DMS53 treated with DMSO at 0.1 percent for 48 hours (cell line): Measurements from ENCODE around the gene SNX11.

Experiments used
- DNase-seq: peaks from one replicate; lab custom pipeline; 2025; ENCODE audit not compliant: unreplicated experiment; lab: John Stamatoyannopoulos, UW

SNX11 gene

GRCh38 chr17:48131216-48131824 is 23.8 kb downstream of the SNX11 start:
- peak; percentile 82 for DNase-seq

- no peak for DNase-seq
Observed at GRCh38 chr17:48132385-48132784, 24.8 kb downstream of the SNX11 start.

- no peak for DNase-seq
Observed at GRCh38 chr17:48134912-48135480, 27.4 kb downstream of the SNX11 start.

- no peak for DNase-seq
Observed at GRCh38 chr17:48137656-48138055, 30.1 kb downstream of the SNX11 start.

- DNase-seq: no peak
Observed at GRCh38 chr17:48139944-48140343, 32.4 kb downstream of the SNX11 start.

- no peak for DNase-seq
Observed at GRCh38 chr17:48143629-48144028, 36.1 kb downstream of the SNX11 start.

GRCh38 chr17:48144231-48144630 is 36.7 kb downstream of the SNX11 start:
- no peak for DNase-seq

- DNase-seq: no peak
Observed at GRCh38 chr17:48144976-48145798, 37.6 kb downstream of the SNX11 start.

- DNase-seq: no peak
Observed at GRCh38 chr17:48148029-48148770, 40.6 kb downstream of the SNX11 start.

GRCh38 chr17:48148854-48149786 is 41.6 kb downstream of the SNX11 start:
- DNase-seq: no peak

GRCh38 chr17:48149787-48150463 is 42.4 kb downstream of the SNX11 start:
- DNase-seq: no peak

GRCh38 chr17:48150597-48151001 is 43.0 kb downstream of the SNX11 start:
- DNase-seq: no peak

GRCh38 chr17:48151220-48151619 is 43.7 kb downstream of the SNX11 start:
- no peak for DNase-seq

- DNase-seq: no peak
Observed at GRCh38 chr17:48152289-48152688, 44.7 kb downstream of the SNX11 start.

GRCh38 chr17:48153691-48154358 is 46.3 kb downstream of the SNX11 start:
- peak; percentile 98 for DNase-seq

GRCh38 chr17:48155889-48156611 is 48.5 kb downstream of the SNX11 start:
- no peak for DNase-seq

GRCh38 chr17:48159232-48159631 is 51.7 kb downstream of the SNX11 start:
- peak; percentile 52 for DNase-seq

GRCh38 chr17:48160177-48161081 is 52.9 kb downstream of the SNX11 start:
- peak; percentile 99 for DNase-seq
